Measurements from ENCODE around the gene PAXX. TPM values are rescaled to one million over a fixed set of nuclear protein-coding genes. Genes with fewer than 3 reads are reported as not detected.

Gene PAXX
- total RNA-seq, 1 experiment from 2014 or later: 89.0 TPM

GRCh38 chr9:136961279-136962065 is 30.8 kb upstream of the PAXX start:
- H3K9me3 ChIP-seq (ENCODE audit: control insufficient read depth in 1 of 2, insufficient read depth in 1 of 2, low read depth in 1 of 2, low read length in 2 of 2): no peaks in the 10 kb centered on the region
- no peaks in the 10 kb centered on the region for H3K27me3 ChIP-seq (ENCODE audit: insufficient read depth, low read length)
- RAD21 ChIA-PET (ENCODE audit: low non-redundant PET in 1 of 2, low total read pairs in 2 of 2, uncharacterized antibody in 2 of 2, unreplicated experiment in 2 of 2): no interaction called here
- TF ChIP-seq JUND (IDR thresholded peaks at IDR 0.05): no peak
- TF ChIP-seq CBX3 (IDR thresholded peaks at IDR 0.05; ENCODE audit: low read depth): no peak
- TF ChIP-seq ZNF274 (IDR thresholded peaks at IDR 0.05; ENCODE audit: low read depth, low read length): no peak
- TF ChIP-seq ELF1 (IDR thresholded peaks at IDR 0.05; ENCODE audit: borderline replicate concordance, low read depth): no peak
- no peak for TF ChIP-seq SIN3A (IDR thresholded peaks at IDR 0.05; ENCODE audit: low read depth)
- no peak for TF ChIP-seq POLR2A (IDR thresholded peaks at IDR 0.05; ENCODE audit: borderline replicate concordance, extremely low read depth, insufficient read depth, insufficient read length)
- no peak for TF ChIP-seq TCF7L2 (IDR thresholded peaks at IDR 0.05; ENCODE audit: borderline replicate concordance, extremely low read depth, insufficient read depth, insufficient read length)
- no peak for TF ChIP-seq REST (IDR thresholded peaks at IDR 0.05; ENCODE audit: low read depth)
- TF ChIP-seq ZBTB33 (IDR thresholded peaks at IDR 0.05; ENCODE audit: extremely low read depth, insufficient replicate concordance, low read length): no peak
- TF ChIP-seq CTCF (IDR thresholded peaks at IDR 0.05 in 2 of 3, conservative IDR thresholded peaks at IDR 0.05 in 1 of 3; ENCODE audit: borderline replicate concordance in 1 of 3, insufficient read depth in 1 of 3, low read depth in 2 of 3, low read length in 2 of 3): no peak
- no peak for TF ChIP-seq EZH2 (IDR thresholded peaks at IDR 0.05)
- TF ChIP-seq ZFX (IDR thresholded peaks at IDR 0.05): no peak
- no peak for TF ChIP-seq SP1 (IDR thresholded peaks at IDR 0.05; ENCODE audit: low read depth)
- no peak for TF ChIP-seq CEBPB (IDR thresholded peaks at IDR 0.05; ENCODE audit: low read depth)
- TF ChIP-seq ATF3 (IDR thresholded peaks at IDR 0.05): no peak
- no peak for TF ChIP-seq POLR2AphosphoS5 (IDR thresholded peaks at IDR 0.05; ENCODE audit: low read depth, low read length)
- TF ChIP-seq MAX (IDR thresholded peaks at IDR 0.05): no peak
- TF ChIP-seq FOSL1 (IDR thresholded peaks at IDR 0.05; ENCODE audit: low read depth): no peak
- TF ChIP-seq RAD21 (IDR thresholded peaks at IDR 0.05; ENCODE audit: low read depth): no peak
- H3K9me2 ChIP-seq (ENCODE audit: insufficient read depth): no peaks in the 10 kb centered on the region
- no peak overlapping the region for H3K27ac ChIP-seq (ENCODE audit: low read depth, low read length)
- no TSS peak for BruUV-seq (replicated peaks)
- H4K20me1 ChIP-seq (ENCODE audit: insufficient read depth): no peaks in the 10 kb centered on the region
- H3K79me2 ChIP-seq (ENCODE audit: insufficient read depth, low read length): no peaks in the 10 kb centered on the region
- no peak for DNase-seq (ENCODE audit: low read depth, low spot score)
- H3K4me1 ChIP-seq (ENCODE audit: control insufficient read depth in 1 of 2, insufficient read depth in 2 of 2, low read length in 2 of 2): peaks cover 11 to 28% of the 10 kb centered on the region in 2 experiments
- no peak overlapping the region for H2AFZ ChIP-seq (ENCODE audit: low read depth, low read length, poor library complexity, severe bottlenecking)
- CTCF ChIA-PET: no interaction called here
- H3K36me3 ChIP-seq (ENCODE audit: control insufficient read depth in 1 of 2, insufficient read depth in 2 of 2, low read length in 2 of 2): no peaks in the 10 kb centered on the region
- H3K9ac ChIP-seq (ENCODE audit: low read length): no peak overlapping the region
- no peak overlapping the region for H3K4me3 ChIP-seq (replicated peaks in 1 of 2; ENCODE audit: low read depth in 1 of 2, low read length in 2 of 2)
- intact Hi-C loops (cut with micrococcal nuclease): no loop called here
- no peak for ATAC-seq
- POLR2A ChIA-PET: no interaction called here
- H3K4me2 ChIP-seq (ENCODE audit: low read length): no peak overlapping the region

Measured in HCT116 (cell line).